SU-DHL-6 (cell line): ENCODE results near the gene SGIP1.

Experiments
- CTCF ChIP-seq: fragments of 200-600 bp; sonication (generic); IDR thresholded peaks from one replicate; pipeline ENCODE4 v1.5.1; 2017; ENCODE audit warnings: antibody characterized with exemption, mild to moderate bottlenecking, low read length, moderate library complexity; ENCODE audit not compliant: insufficient read depth, poor library complexity, severe bottlenecking
- EZH2phosphoT487 ChIP-seq: fragments of 200-600 bp; sonication (generic), shearing (Covaris generic); conservative IDR thresholded peaks from 2 replicates; pipeline ENCODE4 v1.6.1; 2018; ENCODE audit warnings: mild to moderate bottlenecking, antibody characterized with exemption, low read length, moderate library complexity, mixed read lengths

GRCh38 chr1:66791621-66792610 lies 258.0 kb downstream of the SGIP1 start:
- no peak for TF ChIP-seq CTCF
- no peak for TF ChIP-seq EZH2phosphoT487
